ENCODE data around the gene DUSP6.

Gene DUSP6

GRCh38 chr12:89383235-89384049 is 31.1 kb upstream of the DUSP6 start:
- TF ChIP-seq CTCF (conservative IDR thresholded peaks at IDR 0.05; ENCODE audit: low read length): no peak
- H3K4me3 ChIP-seq (ENCODE audit: low read length): peak overlapping the region; percentile 34
- DNase-seq (ENCODE audit: low read depth): peak; percentile 71

DNA sequence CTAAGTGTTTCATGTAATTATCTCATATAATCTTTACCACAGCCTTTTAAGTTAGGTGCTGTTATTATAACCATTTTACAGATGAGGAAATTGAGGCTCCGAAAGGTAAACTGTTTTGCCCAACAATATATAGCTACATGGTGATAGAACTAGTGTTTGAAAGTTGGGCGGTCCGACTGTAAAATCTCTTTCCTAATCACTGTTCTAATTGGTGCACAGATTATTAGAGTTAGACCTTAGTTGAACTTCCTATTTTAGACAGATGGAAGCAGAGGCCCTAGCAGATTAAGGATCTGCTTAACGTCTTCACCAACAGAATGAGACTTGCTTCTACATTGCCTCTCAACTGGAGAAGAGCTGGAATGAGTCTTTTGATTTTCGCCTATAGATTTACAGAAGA is 30.0 kb upstream of the DUSP6 start:
- no peak for DNase-seq (ENCODE audit: low read depth)
- TF ChIP-seq CTCF (conservative IDR thresholded peaks at IDR 0.05; ENCODE audit: low read length): no peak
- H3K4me3 ChIP-seq (ENCODE audit: low read length): no peak overlapping the region

DNA sequence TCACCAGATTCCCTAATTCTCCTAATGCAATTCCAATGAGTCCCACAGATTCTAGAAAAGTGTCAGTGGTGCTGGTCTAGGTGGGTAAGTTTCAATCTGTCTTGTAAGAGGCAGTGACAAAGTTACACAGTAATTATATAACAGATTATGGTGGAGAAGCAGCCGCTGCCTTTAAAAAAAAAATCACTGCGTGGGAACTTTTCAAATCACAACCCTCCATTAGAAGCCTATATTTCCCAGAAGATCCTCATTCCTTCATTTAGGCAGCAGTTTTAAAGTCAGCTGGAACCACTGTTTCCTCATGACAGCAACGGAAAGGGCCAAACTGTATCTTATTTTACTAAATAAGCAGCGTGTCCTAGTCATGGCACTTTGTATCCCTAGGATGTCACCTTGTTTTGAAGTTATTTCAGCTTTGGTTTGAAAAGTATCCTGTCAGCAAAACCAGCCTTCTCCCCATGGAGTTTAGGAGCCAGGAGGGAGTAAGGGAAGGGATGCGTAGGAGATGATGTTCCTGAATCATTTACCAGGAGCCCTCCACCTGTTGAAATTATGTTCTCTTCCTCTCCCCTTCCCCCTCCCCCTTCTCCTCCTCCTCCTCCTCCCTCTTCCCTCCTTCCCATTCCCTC is 27.7 kb upstream of the DUSP6 start:
- no peak for TF ChIP-seq CTCF (conservative IDR thresholded peaks at IDR 0.05; ENCODE audit: low read length)
- no peak overlapping the region for H3K4me3 ChIP-seq (ENCODE audit: low read length)
- no peak for DNase-seq (ENCODE audit: low read depth)

DNA sequence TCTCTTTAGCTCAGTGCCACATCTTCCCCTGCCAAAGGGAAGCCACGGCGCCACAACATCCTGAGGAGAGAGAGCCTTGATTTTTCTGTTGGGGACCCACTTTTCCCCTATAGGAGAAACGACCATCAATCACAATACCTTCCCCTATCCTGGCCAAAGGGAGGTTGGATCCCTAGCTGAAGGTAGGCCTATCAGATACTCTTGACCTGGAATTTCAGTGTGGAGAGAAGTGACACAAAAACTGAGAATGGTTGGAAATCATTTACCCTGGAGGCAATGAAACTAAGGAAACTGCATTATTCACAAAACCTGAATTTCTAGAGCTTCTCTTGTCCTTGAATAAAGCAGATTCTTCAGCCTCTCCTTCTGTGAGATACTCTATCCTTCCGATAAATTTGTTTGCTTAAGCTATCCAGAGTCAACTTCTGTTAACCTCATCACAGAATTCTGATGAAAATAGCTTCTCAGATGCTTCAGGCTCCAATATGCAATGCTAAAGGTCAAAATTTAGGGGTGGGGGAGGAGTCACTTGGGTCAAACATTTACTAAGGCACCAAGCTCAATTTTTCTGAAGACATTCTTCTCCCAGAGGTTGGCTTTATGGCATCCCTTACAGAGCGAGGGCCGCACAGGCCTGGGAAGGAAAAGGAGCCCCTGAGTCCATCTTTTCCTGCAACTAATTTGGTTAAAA is 27.0 kb upstream of the DUSP6 start:
- H3K4me3 ChIP-seq (ENCODE audit: low read length): no peak overlapping the region
- TF ChIP-seq CTCF (conservative IDR thresholded peaks at IDR 0.05; ENCODE audit: low read length): no peak
- DNase-seq (ENCODE audit: low read depth): no peak

- H3K4me3 ChIP-seq (ENCODE audit: low read length): no peak overlapping the region
- no peak for DNase-seq (ENCODE audit: low read depth)
- TF ChIP-seq CTCF (conservative IDR thresholded peaks at IDR 0.05; ENCODE audit: low read length): no peak
These were observed 24.5 kb upstream of the DUSP6 start for GRCh38 chr12:89376844-89377243.

DNA sequence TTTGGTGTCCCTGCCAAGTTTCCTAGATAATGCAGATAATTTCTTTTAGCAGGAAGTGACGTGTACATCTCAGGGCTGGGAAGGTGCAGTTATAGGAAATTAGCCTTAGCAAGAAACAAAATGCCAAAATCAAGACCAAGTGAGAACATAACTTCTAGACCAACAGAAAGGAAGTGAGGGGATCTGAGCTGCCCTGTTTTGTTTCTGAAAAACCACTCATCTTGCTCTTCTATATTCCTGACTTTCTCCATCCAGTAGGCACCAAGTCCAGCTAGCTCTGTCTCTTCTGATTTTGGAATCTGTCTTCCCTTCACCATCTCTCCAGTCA is 23.9 kb upstream of the DUSP6 start:
- TF ChIP-seq CTCF (conservative IDR thresholded peaks at IDR 0.05; ENCODE audit: low read length): no peak
- H3K4me3 ChIP-seq (ENCODE audit: low read length): no peak overlapping the region
- no peak for DNase-seq (ENCODE audit: low read depth)

All from AG10803 (cell line).